Uterus (tissue), 4 donors: ENCODE data around the gene MAP1LC3B2. TPM values are rescaled to one million over a fixed set of nuclear protein-coding genes. Genes with fewer than 3 reads are reported as not detected.

Experiments
- DNase-seq, 2 donors: peaks; one replicate each; pipeline ENCODE4 v3.0.0-alpha.2; 2019 to 2020
- H3K27ac ChIP-seq, 2 donors: fragments of 200-600 bp; sonication (generic); 1 replicate in 1 of 2; 2 replicates in 1 of 2; pipeline ENCODE4 v1.5.1; 2016 to 2018
- H3K27me3 ChIP-seq, 2 donors: fragments of 200-600 bp; sonication (generic); one replicate each; pipeline ENCODE4 v1.5.1; 2018 to 2019; ENCODE audit warnings: control low read depth in 1 of 2
- H3K36me3 ChIP-seq, 2 donors: fragments of 200-600 bp; sonication (generic); one replicate each; pipeline ENCODE4 v1.5.1; 2019; ENCODE audit warnings: control low read depth in 1 of 2
- H3K4me1 ChIP-seq, 2 donors: fragments of 200-600 bp; sonication (generic); one replicate each; pipeline ENCODE4 v1.5.1; 2018 to 2019; ENCODE audit warnings: control low read depth in 1 of 2
- H3K4me3 ChIP-seq, 2 donors: fragments of 200-600 bp; sonication (generic); 1 replicate in 1 of 2; 2 replicates in 1 of 2; pipeline ENCODE4 v1.5.1; 2018 to 2019; ENCODE audit warnings: mild to moderate bottlenecking in 1 of 2
- H3K9me3 ChIP-seq, 2 donors: fragments of 200-600 bp; sonication (generic); one replicate each; pipeline ENCODE4 v1.5.1; 2019; ENCODE audit warnings: control low read depth in 1 of 2
- CTCF ChIP-seq, 4 experiments: fragments of 200-600 bp in 2 of 4; fragments of 450-650 bp in 2 of 4; sonication (generic) in 2 of 4; IDR thresholded peaks; one replicate each; pipeline ENCODE4 v1.5.1; 2016 to 2019; ENCODE audit warnings: antibody characterized with exemption in 4 of 4, mild to moderate bottlenecking in 2 of 4, moderate library complexity in 1 of 4
- POLR2A ChIP-seq, 2 donors: fragments of 450-650 bp; IDR thresholded peaks; one replicate each; pipeline ENCODE4 v1.6.1; 2016; ENCODE audit warnings: antibody characterized with exemption in 2 of 2, mild to moderate bottlenecking in 1 of 2, moderate library complexity in 1 of 2
- intact Hi-C: fragments of 100-400 bp; cut with DNase I; formaldehyde crosslinking; loops from one replicate; pipeline ENCODE4 v1.15.1; 2023; ENCODE audit warnings: low total_unique reads
- total RNA-seq, 4 donors: library from RNA; depleted of rRNA in 3 of 4; stranded (reverse); fragments of >200 nt in 3 of 4; gene quantifications; one replicate each; pipeline versions ENCODE4 v1.1.0 to v1.2.4, GENCODE V29; 2014 to 2023
- donor health status: DM: yes; HTN: yes; CAD: no.

The MAP1LC3B2 gene
- total RNA-seq, 4 donors from 2014 or later = 1.8 to 3.6 TPM; not detected in 2

GRCh38 chr12:116532986-116533342 lies 26.2 kb upstream of the MAP1LC3B2 start:
- intact Hi-C loops = loop anchor here (10.0 kb wide), 1 partner anchor 62 kb away; no protein-coding TSS in a partner anchor
- no peak for TF ChIP-seq POLR2A (IDR thresholded peaks at IDR 0.05)
- no peak for TF ChIP-seq CTCF (IDR thresholded peaks at IDR 0.05)
- no peak for DNase-seq
- H3K4me3 ChIP-seq = peak overlapping the region; percentile 47 to 49
- H3K4me1 ChIP-seq = peaks cover 0 to 4% of the 10 kb centered on the region in 2 donors
- H3K9me3 ChIP-seq = no peaks in the 10 kb centered on the region
- H3K27me3 ChIP-seq = no peaks in the 10 kb centered on the region
- H3K27ac ChIP-seq = peak overlapping the region; percentile 87 to 90
- no peaks in the 10 kb centered on the region for H3K36me3 ChIP-seq

GRCh38 chr12:116533343-116534251 lies 25.6 kb upstream of the MAP1LC3B2 start:
- Histone ChIP-seq H3K36me3 (no peaks in the 10 kb centered on the region), H3K4me1 (peaks cover 0 to 4% of the 10 kb centered on the region in 2 donors), H3K9me3 (no peaks in the 10 kb centered on the region), H3K27ac (peak overlapping the region; percentile 87 to 90), H3K4me3 (peak overlapping the region; percentile 47 to 49), H3K27me3 (no peaks in the 10 kb centered on the region)
- intact Hi-C loops = loop anchor here (10.0 kb wide), 1 partner anchor 61 kb away; no protein-coding TSS in a partner anchor
- DNase-seq = peak; percentile 85 to 94
- TF ChIP-seq CTCF (IDR thresholded peaks at IDR 0.05) (no peak), POLR2A (IDR thresholded peaks at IDR 0.05) (peak; percentile 16 to 47)

- Histone ChIP-seq H3K4me1 (peaks cover 0 to 1% of the 10 kb centered on the region in 2 donors), H3K27ac (peak overlapping the region; percentile 87 to 90), H3K27me3 (no peaks in the 10 kb centered on the region), H3K36me3 (no peaks in the 10 kb centered on the region), H3K9me3 (no peaks in the 10 kb centered on the region), H3K4me3 (peak overlapping the region; percentile 47 to 49)
- TF ChIP-seq POLR2A (IDR thresholded peaks at IDR 0.05) (no peak), CTCF (IDR thresholded peaks at IDR 0.05) (peak in 1 of 4 experiments; percentile 10)
- peak; percentile 68 to 75 for DNase-seq
- intact Hi-C loops = loop anchor here (10.0 kb wide), 1 partner anchor 60 kb away; no protein-coding TSS in a partner anchor
These were observed 24.7 kb upstream of the MAP1LC3B2 start for GRCh38 chr12:116534311-116535121.

- TF ChIP-seq CTCF (IDR thresholded peaks at IDR 0.05) (no peak), POLR2A (IDR thresholded peaks at IDR 0.05) (no peak)
- Histone ChIP-seq H3K36me3 (no peaks in the 10 kb centered on the region), H3K27me3 (no peaks in the 10 kb centered on the region), H3K4me1 (no peaks in the 10 kb centered on the region), H3K4me3 (peak overlapping the region in 1 of 2 donors; percentile 49), H3K9me3 (no peaks in the 10 kb centered on the region), H3K27ac (peak overlapping the region; percentile 87 to 90)
- intact Hi-C loops = loop anchor here (10.0 kb wide), 1 partner anchor 60 kb away; no protein-coding TSS in a partner anchor
- no peak for DNase-seq
These were observed 23.9 kb upstream of the MAP1LC3B2 start for GRCh38 chr12:116535241-116535640.
